Endothelial cell of umbilical vein (primary cell): Measurements from ENCODE around the gene MYO16. TPM values are rescaled to one million over a fixed set of nuclear protein-coding genes. Genes with fewer than 3 reads are reported as not detected.

ENCODE experiments used
- BruUV-seq: library from RNA; stranded (reverse); fragments of 400-500 nt; replicated peaks from 2 replicates; lab custom pipeline; 2021; lab: Mats Ljungman, UMichigan
- CTCF ChIA-PET: fragments of 300-600, 350-600 bp; sonication (Branson Sonifier 250); formaldehyde crosslinking; loops from one replicate; lab custom pipeline; 2021; ENCODE audit warnings: antibody characterized with exemption, inconsistent platforms; lab: Charles Lee
- POLR2A ChIA-PET: fragments of 300-600, 350-600 bp; sonication (Branson Sonifier 250); formaldehyde crosslinking; loops from one replicate; lab custom pipeline; 2021; ENCODE audit warnings: antibody characterized with exemption, inconsistent platforms; lab: Charles Lee
- DNase-seq: peaks from one replicate; pipeline ENCODE4 v3.0.0-alpha.2; 2011; ENCODE audit warnings: low read depth, low spot score
- FAIRE-seq: peaks from 2 replicates; lab custom pipeline; 2011; peaks lifted over from hg19 to GRCh38; lab: Jason Lieb, UNC
- H2AFZ ChIP-seq: 2 replicates; pipeline ENCODE4 v1.6.0; 2012; ENCODE audit warnings: low read depth, low read length, control low read depth, inconsistent platforms
- H3K27ac ChIP-seq: 2 replicates; pipeline ENCODE4 v1.5.1; 2011; ENCODE audit warnings: low read depth, mild to moderate bottlenecking, control low read depth, low read length, moderate library complexity; ENCODE audit not compliant: insufficient read depth
- H3K27me3 ChIP-seq, 2 experiments: 2 replicates each; pipeline versions ENCODE4 v1.6.0 to v1.6.1; 2011; ENCODE audit warnings: low read length in 2 of 2, mixed read lengths in 1 of 2; ENCODE audit not compliant: control insufficient read depth in 2 of 2, insufficient read depth in 2 of 2
- H3K36me3 ChIP-seq, 2 experiments: 2 replicates in 1 of 2; 3 replicates in 1 of 2; pipeline ENCODE4 v1.5.1; 2011; ENCODE audit warnings: low read length in 2 of 2, mild to moderate bottlenecking in 1 of 2, moderate library complexity in 1 of 2; ENCODE audit not compliant: control insufficient read depth in 2 of 2, insufficient read depth in 2 of 2; ENCODE audit errors: extremely low read depth in 1 of 2
- H3K4me1 ChIP-seq: 3 replicates; pipeline ENCODE4 v1.5.1; 2011; ENCODE audit warnings: mild to moderate bottlenecking, low read length; ENCODE audit not compliant: control insufficient read depth, insufficient read depth; ENCODE audit errors: extremely low read depth
- H3K4me2 ChIP-seq: 2 replicates; pipeline ENCODE4 v1.6.1; 2011; ENCODE audit warnings: low read length, control low read depth, mixed read lengths; ENCODE audit not compliant: insufficient read depth
- H3K4me3 ChIP-seq, 3 experiments: fragments of 200-600 bp in 1 of 3; sonication (generic), shearing (Covaris generic) in 1 of 3; replicated peaks in 1 of 3; 2 replicates each; pipeline ENCODE4 v1.5.1; 2011 to 2016; ENCODE audit warnings: control low read depth in 3 of 3, low read length in 3 of 3, mild to moderate bottlenecking in 2 of 3, inconsistent platforms in 1 of 3, low read depth in 1 of 3, moderate library complexity in 1 of 3; ENCODE audit not compliant: insufficient read depth in 1 of 3
- H3K79me2 ChIP-seq: 2 replicates; pipeline ENCODE4 v1.6.0; 2012; ENCODE audit warnings: low read length, inconsistent platforms; ENCODE audit not compliant: control insufficient read depth, insufficient read depth
- H3K9ac ChIP-seq: replicated peaks from 2 replicates; pipeline ENCODE3; 2011; ENCODE audit warnings: low read length, control low read depth; ENCODE audit not compliant: insufficient read depth; ENCODE audit errors: extremely low read depth
- H3K9me1 ChIP-seq: replicated peaks from 3 replicates; pipeline ENCODE4 v1.6.0; 2011; ENCODE audit warnings: mild to moderate bottlenecking, low read length; ENCODE audit not compliant: control insufficient read depth, insufficient read depth; ENCODE audit errors: extremely low read depth
- H3K9me3 ChIP-seq: replicated peaks from 2 replicates; pipeline ENCODE4 v1.5.1; 2012; ENCODE audit warnings: low read length, inconsistent platforms; ENCODE audit not compliant: control insufficient read depth, insufficient read depth
- H4K20me1 ChIP-seq: replicated peaks from 2 replicates; pipeline ENCODE3; 2011; ENCODE audit warnings: mild to moderate bottlenecking, low read length; ENCODE audit not compliant: control insufficient read depth, insufficient read depth; ENCODE audit errors: extremely low read depth
- EZH2 ChIP-seq: IDR thresholded peaks from 2 replicates; pipeline ENCODE4 v1.6.1; 2012; ENCODE audit warnings: borderline replicate concordance, low read depth, mild to moderate bottlenecking, moderate library complexity, low read length, inconsistent platforms; ENCODE audit not compliant: severe bottlenecking
- FOS ChIP-seq: IDR thresholded peaks from 2 replicates; pipeline ENCODE4 v1.6.1; 2011; ENCODE audit warnings: mild to moderate bottlenecking, low read length, moderate library complexity, borderline replicate concordance; ENCODE audit not compliant: insufficient read depth
- GATA2 ChIP-seq: IDR thresholded peaks from 2 replicates; pipeline ENCODE4 v1.7.0; 2011; ENCODE audit warnings: low read depth, mild to moderate bottlenecking, moderate library complexity, mixed read lengths, low read length; ENCODE audit not compliant: insufficient read length, insufficient read depth
- MAX ChIP-seq: IDR thresholded peaks from 2 replicates; pipeline ENCODE4 v1.6.1; 2011; ENCODE audit not compliant: insufficient read depth, insufficient read length
- MYC ChIP-seq: IDR thresholded peaks from one replicate; pipeline ENCODE4 v1.6.1; 2011; ENCODE audit warnings: mild to moderate bottlenecking, low read depth, low read length
- POLR2A ChIP-seq: IDR thresholded peaks from 2 replicates; pipeline ENCODE4 v1.6.1; 2012; ENCODE audit warnings: low read depth, mild to moderate bottlenecking, control low read depth, low read length
- POLR2AphosphoS5 ChIP-seq: IDR thresholded peaks from 2 replicates; pipeline ENCODE4 v1.6.1; 2012; ENCODE audit warnings: low read depth, mild to moderate bottlenecking, control low read depth, low read length, moderate library complexity; ENCODE audit not compliant: insufficient read depth
- dilution Hi-C: fragments of 300-500 bp; cut with MboI; formaldehyde crosslinking; loops from one replicate; pipeline ENCODE4 v1.15.0; 2019; ENCODE audit warnings: low sequenced_read_pairs; ENCODE audit not compliant: extremely low pct_ligation_motif_present
- intact Hi-C: fragments of 100-400 bp; cut with micrococcal nuclease; formaldehyde crosslinking; loops from one replicate; pipeline ENCODE4 v1.10.0; 2022
- polyA plus RNA-seq, 4 experiments: library from polyadenylated mRNA; depleted of rRNA in 3 of 4; stranded (reverse) in 3 of 4; unstranded in 1 of 4; fragments of >200 nt; gene quantifications; 2 replicates each; pipeline versions ENCODE4 v1.2.1 to v1.2.3, GENCODE V29; 2011 to 2012; ENCODE audit warnings: missing spikeins in 1 of 4
- total RNA-seq: library from RNA; stranded (reverse); gene quantifications from 2 replicates; pipeline ENCODE4 v1.2.3, GENCODE V29; 2021
- TF ChIP-seq, protein P1 (sequence below), 2 donors: IDR thresholded peaks; 1 replicate in 1 of 2; 2 replicates in 1 of 2; pipeline ENCODE4 v1.5.1; 2011; ENCODE audit warnings: low read length in 2 of 2, mild to moderate bottlenecking in 2 of 2, moderate library complexity in 2 of 2, control low read depth in 1 of 2, inconsistent platforms in 1 of 2, low read depth in 1 of 2; ENCODE audit not compliant: insufficient read depth in 1 of 2; ENCODE audit errors: extremely low read depth in 1 of 2

MYO16 gene
- total and polyA plus RNA-seq, 2 donors (not counting 3 experiments of a cell fraction or from before 2014, with no cell fraction given), result 0.03 to 0.04 TPM

- Histone ChIP-seq H3K9me3 (peaks cover 3% of the 10 kb centered on the region), H3K4me1 (no peaks in the 10 kb centered on the region), H4K20me1 (no peaks in the 10 kb centered on the region), H2AFZ (no peak overlapping the region), H3K27me3 (no peaks in the 10 kb centered on the region), H3K9me1 (no peaks in the 10 kb centered on the region), H3K4me2 (no peak overlapping the region), H3K36me3 (no peaks in the 10 kb centered on the region), H3K4me3 (no peak overlapping the region), H3K79me2 (no peaks in the 10 kb centered on the region), H3K9ac (no peak overlapping the region), H3K27ac (no peak overlapping the region)
- no peak for FAIRE-seq
- ChIA-PET POLR2A (no interaction called here), CTCF (no interaction called here)
- TF ChIP-seq, protein P1, sequence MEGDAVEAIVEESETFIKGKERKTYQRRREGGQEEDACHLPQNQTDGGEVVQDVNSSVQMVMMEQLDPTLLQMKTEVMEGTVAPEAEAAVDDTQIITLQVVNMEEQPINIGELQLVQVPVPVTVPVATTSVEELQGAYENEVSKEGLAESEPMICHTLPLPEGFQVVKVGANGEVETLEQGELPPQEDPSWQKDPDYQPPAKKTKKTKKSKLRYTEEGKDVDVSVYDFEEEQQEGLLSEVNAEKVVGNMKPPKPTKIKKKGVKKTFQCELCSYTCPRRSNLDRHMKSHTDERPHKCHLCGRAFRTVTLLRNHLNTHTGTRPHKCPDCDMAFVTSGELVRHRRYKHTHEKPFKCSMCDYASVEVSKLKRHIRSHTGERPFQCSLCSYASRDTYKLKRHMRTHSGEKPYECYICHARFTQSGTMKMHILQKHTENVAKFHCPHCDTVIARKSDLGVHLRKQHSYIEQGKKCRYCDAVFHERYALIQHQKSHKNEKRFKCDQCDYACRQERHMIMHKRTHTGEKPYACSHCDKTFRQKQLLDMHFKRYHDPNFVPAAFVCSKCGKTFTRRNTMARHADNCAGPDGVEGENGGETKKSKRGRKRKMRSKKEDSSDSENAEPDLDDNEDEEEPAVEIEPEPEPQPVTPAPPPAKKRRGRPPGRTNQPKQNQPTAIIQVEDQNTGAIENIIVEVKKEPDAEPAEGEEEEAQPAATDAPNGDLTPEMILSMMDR (IDR thresholded peaks at IDR 0.05; ENCODE audit: extremely low read depth in 1 of 2, insufficient read depth in 1 of 2, low read depth in 1 of 2, low read length in 2 of 2), result no peak
- TF ChIP-seq POLR2AphosphoS5 (no peak), EZH2 (no peak), MYC (no peak), FOS (no peak)
- dilution Hi-C loops, result no loop called here
- BruUV-seq, result no TSS peak
- intact Hi-C loops, result no loop called here
- no peak for DNase-seq
Observed at GRCh38 chr13:108789476-108789875, 160.1 kb downstream of the MYO16 start.

DNA sequence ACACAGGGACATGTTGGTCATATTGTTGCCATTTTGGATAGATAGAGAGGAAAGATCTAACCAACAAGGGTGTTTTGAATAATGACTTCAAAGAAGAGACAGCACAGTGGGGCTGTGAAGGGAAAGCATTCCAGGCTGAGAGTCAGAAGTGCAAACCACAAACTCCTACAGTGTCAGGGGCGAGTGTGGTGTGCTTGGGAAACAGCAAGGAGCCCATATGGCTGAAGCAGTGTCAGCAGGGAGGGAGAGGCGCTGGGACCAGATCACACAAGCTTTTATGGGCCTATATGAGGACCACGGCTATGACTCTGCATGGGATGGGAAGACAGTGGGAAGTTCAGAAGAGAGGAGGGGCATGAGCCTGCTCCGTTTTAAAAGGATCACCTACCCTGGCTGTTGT lies 166.4 kb downstream of the MYO16 start:
- Histone ChIP-seq H3K4me2 (no peak overlapping the region), H3K79me2 (no peaks in the 10 kb centered on the region), H3K9me3 (no peaks in the 10 kb centered on the region), H3K27ac (no peak overlapping the region), H4K20me1 (no peaks in the 10 kb centered on the region), H3K9me1 (no peaks in the 10 kb centered on the region), H3K36me3 (no peaks in the 10 kb centered on the region), H2AFZ (no peak overlapping the region), H3K9ac (no peak overlapping the region), H3K27me3 (no peaks in the 10 kb centered on the region), H3K4me1 (no peaks in the 10 kb centered on the region), H3K4me3 (no peak overlapping the region)
- POLR2A ChIA-PET, result no interaction called here
- no peak for TF ChIP-seq MAX
- no peak for TF ChIP-seq MYC
- TF ChIP-seq EZH2, result no peak
- TF ChIP-seq GATA2, result no peak
- no peak for TF ChIP-seq POLR2A
- TF ChIP-seq FOS, result no peak
- BruUV-seq, result no TSS peak
- DNase-seq (no peak), FAIRE-seq (no peak)
- intact Hi-C loops, result no loop called here
- CTCF ChIA-PET, result no interaction called here
- dilution Hi-C loops, result no loop called here
